ENCODE measurements around the gene YAP1.

Gene YAP1

GRCh38 chr11:102109896-102110760, at the start of gene YAP1:
YAP1 (plus strand) TSS chr11:102110447; CDS start chr11:102110849, 402 bp downstream.
- peak; percentile 60 for DNase-seq

GRCh38 chr11:102061276-102061675, 49.0 kb upstream of the YAP1 start:
- DNase-seq, result no peak

GRCh38 chr11:102062106-102062505, 48.1 kb upstream of the YAP1 start:
- DNase-seq, result no peak

DNA sequence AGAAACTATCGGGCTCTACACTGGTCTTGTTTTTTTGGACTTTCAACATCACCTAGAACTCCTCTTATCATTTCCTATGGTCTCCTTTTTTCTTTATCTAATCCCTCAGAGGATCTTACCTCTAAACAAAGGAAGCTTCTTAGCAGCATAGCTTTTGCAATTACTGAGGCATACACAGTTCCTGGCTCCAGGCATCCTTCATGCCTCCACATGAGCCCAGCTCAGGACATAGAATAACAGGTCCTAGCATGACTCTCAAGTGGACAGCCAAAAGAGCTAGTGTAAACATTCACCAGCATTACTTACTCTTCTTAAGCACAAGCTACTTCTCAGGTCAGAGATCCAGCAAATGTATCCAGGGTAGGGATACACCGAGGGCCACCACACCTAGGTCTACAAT, 45.9 kb upstream of the YAP1 start:
- no peak for DNase-seq

DNA sequence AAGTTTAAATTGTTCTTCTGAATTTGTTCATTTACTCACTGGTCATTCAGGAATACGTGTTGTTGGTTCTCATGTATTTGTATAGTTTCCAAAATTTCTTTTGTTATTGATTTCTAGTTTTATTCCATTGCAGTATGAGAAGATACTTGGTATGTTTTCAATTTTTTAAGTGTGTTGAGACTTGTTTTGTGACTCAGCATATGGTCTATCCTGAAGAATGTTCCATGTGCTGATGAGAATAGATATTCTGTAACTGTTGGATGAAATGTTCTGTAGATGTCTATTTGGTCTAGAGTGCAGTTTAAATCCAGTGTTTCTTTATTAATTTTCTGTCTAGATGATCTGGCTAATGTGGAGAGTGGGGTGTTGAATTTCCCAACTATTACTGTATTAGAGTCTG, 39.5 kb upstream of the YAP1 start:
- no peak for DNase-seq

DNA sequence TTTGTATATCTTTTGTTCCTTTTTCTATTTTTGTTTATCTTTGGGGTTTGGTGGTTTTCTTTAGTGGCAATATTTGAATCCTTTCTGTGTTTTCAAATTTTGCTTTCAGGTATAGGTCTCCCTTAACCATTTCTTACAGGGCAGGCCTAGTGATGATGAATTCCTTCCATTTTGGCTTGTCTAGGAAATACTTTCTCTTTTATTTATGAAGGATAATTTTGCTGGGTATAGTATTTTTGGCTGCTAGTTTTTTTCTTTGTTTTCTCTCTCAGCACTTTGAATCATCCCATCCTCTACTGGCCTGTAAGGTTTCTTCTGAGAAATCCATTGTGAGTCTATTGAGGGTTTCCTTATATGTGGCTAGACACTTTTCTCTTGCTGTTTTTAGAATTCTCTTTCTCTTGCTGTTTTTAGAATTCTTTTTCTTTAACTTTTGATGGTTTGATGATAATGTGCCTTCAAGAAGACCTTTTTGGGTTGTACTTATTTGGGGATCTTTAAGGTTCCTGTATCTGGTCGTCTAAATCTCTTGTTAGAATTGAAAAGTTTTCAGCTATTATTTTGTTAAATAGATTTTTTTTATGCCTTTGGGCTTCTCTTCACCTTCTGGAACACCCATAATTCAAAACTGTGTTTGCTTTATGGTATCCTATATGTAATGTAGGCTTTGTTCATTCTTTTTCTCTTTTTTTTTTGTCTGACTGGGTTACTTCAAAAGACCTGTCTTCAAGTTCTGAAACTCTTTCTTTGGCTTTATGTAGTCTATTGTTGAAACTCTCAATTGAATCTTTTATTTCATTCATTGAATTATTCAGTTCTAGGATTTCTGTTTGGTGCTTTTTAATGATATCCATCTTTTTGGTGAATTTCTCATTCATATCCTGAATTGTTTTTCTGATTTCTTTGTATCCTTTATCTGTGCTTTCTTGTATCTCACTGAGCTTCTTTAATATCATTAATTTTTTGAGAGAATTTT, 38.5 kb upstream of the YAP1 start:
- no peak for DNase-seq

- no peak for DNase-seq
Observed at GRCh38 chr11:102073253-102073652, 37.0 kb upstream of the YAP1 start.

DNA sequence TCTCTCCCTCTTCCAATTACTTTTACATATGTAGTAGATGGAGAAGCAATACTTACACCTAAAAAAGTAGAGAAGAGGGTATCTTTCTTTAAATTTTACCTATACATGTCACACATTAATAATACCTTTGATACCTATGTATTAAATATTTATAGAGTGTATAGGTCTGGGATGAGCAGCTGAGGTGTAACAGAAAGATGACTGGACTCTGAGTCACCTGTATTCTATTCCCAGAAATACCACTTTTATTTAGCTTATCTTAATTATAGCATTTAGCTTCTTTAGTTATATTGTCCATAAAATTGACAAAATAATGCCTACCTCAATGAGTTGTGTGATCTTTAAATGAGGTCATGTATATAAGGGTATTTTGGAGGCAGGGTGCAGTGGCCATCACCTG, 30.6 kb upstream of the YAP1 start:
- DNase-seq, result no peak

GRCh38 chr11:102081313-102081712, 28.9 kb upstream of the YAP1 start:
- no peak for DNase-seq

DNA sequence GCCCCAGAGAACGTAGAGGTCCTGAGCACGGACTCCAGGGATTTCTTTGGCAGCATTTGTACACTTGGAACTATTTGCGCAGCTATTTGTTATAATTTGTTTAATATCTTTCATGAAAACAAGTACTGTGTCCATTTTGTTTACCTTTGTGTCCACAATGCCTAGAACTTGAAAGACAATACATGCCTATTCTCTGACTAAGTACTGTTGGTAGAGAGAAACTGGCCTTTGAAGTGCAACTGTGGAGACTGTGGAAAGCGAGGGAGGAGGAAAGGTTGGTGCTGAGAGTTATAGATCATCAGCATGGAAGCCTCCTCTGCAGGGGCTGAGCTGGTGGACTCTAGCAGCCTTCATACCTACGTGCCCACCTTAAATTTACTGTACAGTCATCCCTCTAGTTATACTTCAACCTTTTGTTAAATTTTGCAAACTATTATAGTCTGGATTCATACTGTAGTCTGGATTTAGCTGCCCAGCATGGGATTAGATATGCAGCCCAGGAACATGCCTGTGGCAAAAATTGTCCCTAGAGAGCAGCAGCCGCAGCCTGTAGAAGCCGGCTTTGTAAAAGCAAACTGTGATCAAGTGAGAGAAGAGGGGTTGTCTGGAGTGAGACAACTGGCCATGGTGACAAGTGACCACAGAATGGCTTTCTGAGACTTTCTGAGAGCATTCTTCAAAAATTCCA, 24.2 kb upstream of the YAP1 start:
- no peak for DNase-seq

- no peak for DNase-seq
Observed at GRCh38 chr11:102097186-102097585, 13.1 kb upstream of the YAP1 start.

DNA sequence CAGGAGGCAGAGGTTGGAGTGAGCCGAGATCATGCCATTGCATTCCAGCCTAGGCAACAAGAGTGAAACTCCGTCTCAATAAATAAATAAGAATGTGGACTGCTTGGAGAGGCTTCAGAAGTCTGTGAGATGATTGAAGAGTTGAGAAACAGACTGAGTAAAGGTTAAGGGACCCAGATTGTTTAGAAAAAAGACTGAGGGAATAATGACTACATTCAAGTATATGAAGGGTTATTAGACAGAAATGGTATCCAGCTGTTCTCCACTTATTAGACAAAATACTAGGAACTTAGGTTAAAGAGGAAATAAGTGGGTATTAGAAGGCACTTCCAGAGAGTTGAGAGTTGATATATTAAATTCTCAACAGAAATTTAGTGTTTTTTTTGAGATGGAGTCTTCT, 10.5 kb upstream of the YAP1 start:
- DNase-seq, result no peak

DNA sequence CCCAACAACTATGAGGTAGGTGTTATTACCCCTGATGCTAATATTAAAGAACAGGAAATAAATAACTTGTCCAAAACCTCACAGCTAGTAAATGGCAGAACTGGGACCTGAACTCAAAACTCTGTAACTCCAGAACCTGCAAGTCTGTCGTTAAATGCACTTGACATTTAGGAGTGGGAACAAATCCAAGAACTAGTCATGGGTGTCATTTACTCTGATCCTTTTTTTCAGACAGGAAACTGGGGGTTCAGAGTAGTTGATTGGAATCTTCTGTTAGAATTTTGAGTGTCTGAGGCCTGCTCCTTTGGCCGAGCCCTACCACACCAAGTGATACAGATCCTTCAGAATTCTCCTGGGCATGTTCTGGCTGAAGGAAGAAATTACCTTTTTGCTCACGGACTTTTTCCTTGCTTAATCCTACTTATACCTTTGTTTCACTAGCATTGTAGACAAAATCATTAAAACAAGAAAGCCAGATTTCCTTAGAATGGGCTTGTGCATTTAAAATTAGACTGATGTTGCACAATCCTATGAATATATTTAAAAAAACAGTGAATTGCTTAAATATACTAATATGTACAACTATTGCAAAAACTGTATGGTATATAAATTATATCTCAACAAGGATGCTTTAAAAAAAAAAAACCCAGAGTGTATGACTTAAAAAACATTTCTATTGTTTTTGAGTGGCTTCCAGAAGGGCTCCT, 1.4 kb upstream of the YAP1 start:
- DNase-seq, result no peak

DNA sequence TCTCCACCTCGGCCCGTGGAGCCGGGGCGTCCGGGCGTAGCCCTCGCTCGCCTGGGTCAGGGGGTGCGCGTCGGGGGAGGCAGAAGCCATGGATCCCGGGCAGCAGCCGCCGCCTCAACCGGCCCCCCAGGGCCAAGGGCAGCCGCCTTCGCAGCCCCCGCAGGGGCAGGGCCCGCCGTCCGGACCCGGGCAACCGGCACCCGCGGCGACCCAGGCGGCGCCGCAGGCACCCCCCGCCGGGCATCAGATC, 439 bp downstream of the YAP1 start:
- DNase-seq, result no peak

GRCh38 chr11:102111011-102111786, 952 bp downstream of the YAP1 start:
- DNase-seq, result no peak

- DNase-seq, result no peak
Observed at GRCh38 chr11:102111787-102112508, 1.7 kb downstream of the YAP1 start.

GRCh38 chr11:102112509-102112821, 2.2 kb downstream of the YAP1 start:
- DNase-seq, result no peak

DNA sequence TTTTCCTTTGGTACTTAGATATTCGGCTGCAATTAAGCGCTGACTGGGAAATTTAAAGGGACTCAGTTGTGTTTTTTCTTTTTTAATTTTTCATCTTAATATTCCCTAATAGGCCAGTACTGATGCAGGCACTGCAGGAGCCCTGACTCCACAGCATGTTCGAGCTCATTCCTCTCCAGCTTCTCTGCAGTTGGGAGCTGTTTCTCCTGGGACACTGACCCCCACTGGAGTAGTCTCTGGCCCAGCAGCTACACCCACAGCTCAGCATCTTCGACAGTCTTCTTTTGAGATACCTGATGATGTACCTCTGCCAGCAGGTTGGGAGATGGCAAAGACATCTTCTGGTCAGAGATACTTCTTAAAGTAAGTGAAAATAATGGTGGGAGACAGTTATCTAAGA, 3.8 kb downstream of the YAP1 start:
- no peak for DNase-seq

DNA sequence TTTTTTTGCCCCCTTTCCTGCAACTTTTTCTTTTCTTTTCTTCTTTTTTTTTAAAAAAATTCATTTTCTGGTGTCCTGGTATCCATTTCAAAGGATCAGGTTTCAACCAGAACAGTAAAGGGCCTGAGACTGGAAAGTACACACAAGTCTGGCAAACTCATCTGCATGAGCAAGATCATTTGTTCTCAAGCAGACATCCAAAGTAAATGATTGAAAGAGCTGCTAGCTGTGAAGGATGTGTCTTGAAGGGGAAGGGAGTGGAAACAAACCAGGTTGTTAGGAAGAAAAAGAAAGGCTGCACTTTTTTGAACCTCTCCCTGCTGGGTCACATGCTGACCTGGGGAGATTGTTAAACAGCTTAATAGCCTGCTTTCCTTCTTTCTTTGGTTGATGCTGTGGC, 5.3 kb downstream of the YAP1 start:
- DNase-seq, result no peak

DNA sequence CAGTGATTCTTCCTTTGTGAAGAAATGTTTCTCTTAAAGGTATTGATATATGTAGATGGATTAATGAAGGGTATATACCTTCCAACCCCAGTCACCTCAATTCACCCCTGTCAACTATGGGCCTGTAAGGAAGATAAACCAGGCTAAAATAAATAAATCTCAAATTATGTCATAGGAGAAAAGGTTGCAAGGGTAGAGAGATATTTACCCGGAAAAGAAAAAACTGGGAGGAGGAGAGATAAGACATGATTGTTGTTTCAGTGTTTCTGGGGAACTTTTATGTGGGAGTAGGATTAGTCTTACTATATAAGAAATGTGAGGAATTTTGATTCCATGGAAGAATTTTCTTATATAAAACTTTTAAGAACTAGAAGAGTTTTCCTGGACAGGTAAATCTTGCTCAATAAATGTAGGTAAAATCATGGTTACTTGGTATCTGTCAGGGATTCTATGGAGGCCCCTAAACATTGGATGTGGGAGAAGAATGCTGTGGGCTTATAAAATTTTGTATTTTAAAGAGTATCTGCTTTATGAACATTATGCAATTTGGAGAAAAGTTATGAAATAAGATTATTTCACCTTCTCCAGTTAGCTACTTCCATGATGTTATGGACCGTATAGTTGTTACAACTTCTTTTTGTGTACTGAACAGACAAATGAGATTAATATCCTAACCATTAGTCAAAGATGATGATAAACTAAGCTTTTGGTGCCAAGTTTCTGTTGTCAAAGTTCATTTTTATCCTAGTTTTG, 6.4 kb downstream of the YAP1 start:
- DNase-seq, result no peak

Data from hematopoietic multipotent progenitor cell treated with erythropoietin and hydrocortisone succinate and interleukin-3 and kit ligand, for 8 days (in vitro differentiated cells).